Measurements from ENCODE around the gene CEACAM6. TPM values are rescaled to one million over a fixed set of nuclear protein-coding genes. Genes with fewer than 3 reads are reported as not detected.
"Not testable (repeated sequence)": the region's sequence is repeated elsewhere in the genome, so short reads cannot be mapped to it uniquely, and the experiment has no call there.

CEACAM6 gene
- polyA plus RNA-seq (ENCODE audit: insufficient read length in 3 of 3) = under 1 TPM; 0.08 to 0.24 (median 0.10) TPM

DNA sequence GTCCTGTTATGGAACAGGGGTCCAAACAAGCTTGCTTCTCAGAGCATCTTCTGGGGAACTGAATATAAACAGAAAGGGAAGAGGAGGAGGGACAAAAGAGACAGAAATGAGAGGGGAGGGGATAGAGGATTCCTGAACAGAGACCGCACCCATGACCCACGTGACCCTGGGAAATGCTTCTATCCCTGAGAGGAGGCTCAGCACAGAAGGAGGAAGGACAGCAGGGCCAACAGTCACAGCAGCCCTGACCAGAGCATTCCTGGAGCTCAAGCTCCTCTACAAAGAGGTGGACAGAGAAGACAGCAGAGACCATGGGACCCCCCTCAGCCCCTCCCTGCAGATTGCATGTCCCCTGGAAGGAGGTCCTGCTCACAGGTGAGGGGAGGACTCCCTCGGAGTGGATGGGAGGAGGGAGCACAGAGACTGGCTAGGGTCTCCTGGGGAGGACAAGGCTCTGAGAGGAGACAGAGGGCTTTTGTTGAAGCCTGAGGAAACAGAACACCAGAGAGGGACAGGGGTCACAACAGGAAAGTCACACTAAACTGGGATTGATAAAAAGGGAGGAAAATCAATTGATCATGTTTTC is at the start of gene CEACAM6:
TSS of gene CEACAM6 (plus strand) at position 203 of the 586 bp plus-strand sequence. CDS start at position 312, 109 bp downstream.
- DNase-seq (ENCODE audit: low read depth in 3 of 3, low spot score in 2 of 3) = no peak

DNA sequence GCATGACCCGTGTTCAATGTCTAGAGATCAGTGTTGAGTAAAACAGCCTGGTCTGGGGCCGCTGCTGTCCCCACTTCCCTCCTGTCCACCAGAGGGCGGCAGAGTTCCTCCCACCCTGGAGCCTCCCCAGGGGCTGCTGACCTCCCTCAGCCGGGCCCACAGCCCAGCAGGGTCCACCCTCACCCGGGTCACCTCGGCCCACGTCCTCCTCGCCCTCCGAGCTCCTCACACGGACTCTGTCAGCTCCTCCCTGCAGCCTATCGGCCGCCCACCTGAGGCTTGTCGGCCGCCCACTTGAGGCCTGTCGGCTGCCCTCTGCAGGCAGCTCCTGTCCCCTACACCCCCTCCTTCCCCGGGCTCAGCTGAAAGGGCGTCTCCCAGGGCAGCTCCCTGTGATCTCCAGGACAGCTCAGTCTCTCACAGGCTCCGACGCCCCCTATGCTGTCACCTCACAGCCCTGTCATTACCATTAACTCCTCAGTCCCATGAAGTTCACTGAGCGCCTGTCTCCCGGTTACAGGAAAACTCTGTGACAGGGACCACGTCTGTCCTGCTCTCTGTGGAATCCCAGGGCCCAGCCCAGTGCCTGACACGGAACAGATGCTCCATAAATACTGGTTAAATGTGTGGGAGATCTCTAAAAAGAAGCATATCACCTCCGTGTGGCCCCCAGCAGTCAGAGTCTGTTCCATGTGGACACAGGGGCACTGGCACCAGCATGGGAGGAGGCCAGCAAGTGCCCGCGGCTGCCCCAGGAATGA is 48.4 kb upstream of the CEACAM6 start:
- no peak for DNase-seq (ENCODE audit: low read depth in 3 of 3, low spot score in 2 of 3)

GRCh38 chr19:41707502-41707812 is 47.9 kb upstream of the CEACAM6 start:
- DNase-seq (ENCODE audit: low read depth in 3 of 3, low spot score in 2 of 3) = no peak

DNA sequence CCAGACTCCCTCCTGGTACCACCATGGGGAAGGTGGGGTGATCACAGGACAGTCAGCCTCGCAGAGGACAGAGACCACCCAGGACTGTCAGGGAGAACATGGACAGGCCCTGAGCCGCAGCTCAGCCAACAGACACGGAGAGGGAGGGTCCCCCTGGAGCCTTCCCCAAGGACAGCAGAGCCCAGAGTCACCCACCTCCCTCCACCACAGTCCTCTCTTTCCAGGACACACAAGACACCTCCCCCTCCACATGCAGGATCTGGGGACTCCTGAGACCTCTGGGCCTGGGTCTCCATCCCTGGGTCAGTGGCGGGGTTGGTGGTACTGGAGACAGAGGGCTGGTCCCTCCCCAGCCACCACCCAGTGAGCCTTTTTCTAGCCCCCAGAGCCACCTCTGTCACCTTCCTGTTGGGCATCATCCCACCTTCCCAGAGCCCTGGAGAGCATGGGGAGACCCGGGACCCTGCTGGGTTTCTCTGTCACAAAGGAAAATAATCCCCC is 47.4 kb upstream of the CEACAM6 start:
- no peak for DNase-seq (ENCODE audit: low read depth in 3 of 3, low spot score in 2 of 3)

DNA sequence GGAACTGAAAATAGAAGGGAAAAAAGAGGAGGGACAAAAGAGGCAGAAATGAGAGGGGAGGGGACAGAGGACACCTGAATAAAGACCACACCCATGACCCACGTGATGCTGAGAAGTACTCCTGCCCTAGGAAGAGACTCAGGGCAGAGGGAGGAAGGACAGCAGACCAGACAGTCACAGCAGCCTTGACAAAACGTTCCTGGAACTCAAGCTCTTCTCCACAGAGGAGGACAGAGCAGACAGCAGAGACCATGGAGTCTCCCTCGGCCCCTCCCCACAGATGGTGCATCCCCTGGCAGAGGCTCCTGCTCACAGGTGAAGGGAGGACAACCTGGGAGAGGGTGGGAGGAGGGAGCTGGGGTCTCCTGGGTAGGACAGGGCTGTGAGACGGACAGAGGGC is 46.8 kb upstream of the CEACAM6 start, which contains the start of gene CEACAM5:
TSS of gene CEACAM5 (plus strand) at position 146 of the 400 bp plus-strand sequence. CDS start at position 252, 106 bp downstream.
- DNase-seq (ENCODE audit: low read depth in 3 of 3, low spot score in 2 of 3) = no peak

GRCh38 chr19:41709516-41709915 is 45.8 kb upstream of the CEACAM6 start:
- not testable (repeated sequence) for DNase-seq (ENCODE audit: low read depth in 3 of 3, low spot score in 2 of 3)

GRCh38 chr19:41709951-41710645 is 45.2 kb upstream of the CEACAM6 start:
- DNase-seq (ENCODE audit: low read depth in 3 of 3, low spot score in 2 of 3) = no peak

DNA sequence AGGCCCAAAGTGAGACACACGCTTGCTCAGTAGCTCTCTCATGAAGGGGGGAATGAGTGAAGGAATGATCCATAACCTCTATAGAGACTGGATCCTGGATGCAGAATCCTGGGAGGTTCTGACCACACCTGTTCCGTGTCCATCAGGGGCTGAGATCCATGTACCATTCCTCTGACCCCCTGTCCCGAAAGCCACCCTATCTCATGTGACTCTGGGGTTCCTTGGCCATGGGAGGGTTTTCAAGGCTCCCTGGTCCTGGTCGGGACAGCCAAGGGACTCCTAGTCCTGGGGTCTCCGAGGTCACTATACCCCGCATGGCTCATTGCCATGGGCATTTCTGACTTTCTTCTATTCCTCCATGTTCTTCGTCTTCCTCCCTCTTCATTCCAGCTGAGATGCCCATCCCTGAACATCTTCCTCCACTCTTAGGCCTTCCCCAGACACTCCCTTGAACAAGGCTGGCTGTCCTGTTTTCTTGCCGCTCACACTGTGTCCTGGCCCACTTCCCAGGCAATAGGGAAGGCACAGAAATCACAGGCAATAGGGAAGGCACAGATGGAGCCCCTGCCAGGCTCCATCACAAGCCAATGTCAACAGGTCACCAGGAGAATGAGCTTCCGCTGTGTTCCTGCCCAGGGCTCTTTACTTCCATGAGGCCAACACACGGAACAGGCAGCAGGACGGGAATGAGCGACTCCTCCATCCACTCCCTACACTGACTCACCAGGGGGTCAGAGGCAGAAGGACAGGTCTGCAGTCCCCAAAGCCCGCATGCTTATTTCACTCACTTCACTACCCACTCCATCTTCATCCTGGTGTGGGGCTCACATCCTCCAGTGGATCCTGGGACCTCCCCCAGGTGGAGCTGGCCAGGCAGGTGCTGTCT is 43.7 kb upstream of the CEACAM6 start:
- no peak for DNase-seq (ENCODE audit: low read depth in 3 of 3, low spot score in 2 of 3)

DNA sequence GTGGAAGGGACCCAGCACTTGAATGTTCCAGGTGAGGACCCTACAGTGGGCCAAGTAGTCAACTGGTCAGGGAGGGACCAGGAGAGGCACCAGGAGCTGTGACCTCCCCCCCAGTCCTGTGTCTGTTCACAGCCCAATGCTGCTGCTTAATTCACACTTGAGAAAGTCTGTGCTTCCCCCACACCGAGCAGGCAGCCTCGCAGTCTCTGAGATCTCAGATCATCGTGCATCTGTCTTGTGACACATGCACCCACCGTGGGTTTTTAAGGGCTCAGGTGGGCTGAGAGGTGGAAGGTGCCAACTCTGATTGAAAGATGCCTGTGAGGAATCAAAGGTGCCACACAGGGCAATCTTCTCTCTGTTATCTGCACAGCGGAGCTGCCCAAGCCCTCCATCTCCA is 40.7 kb upstream of the CEACAM6 start:
- DNase-seq (ENCODE audit: low read depth in 3 of 3, low spot score in 2 of 3) = no peak

DNA sequence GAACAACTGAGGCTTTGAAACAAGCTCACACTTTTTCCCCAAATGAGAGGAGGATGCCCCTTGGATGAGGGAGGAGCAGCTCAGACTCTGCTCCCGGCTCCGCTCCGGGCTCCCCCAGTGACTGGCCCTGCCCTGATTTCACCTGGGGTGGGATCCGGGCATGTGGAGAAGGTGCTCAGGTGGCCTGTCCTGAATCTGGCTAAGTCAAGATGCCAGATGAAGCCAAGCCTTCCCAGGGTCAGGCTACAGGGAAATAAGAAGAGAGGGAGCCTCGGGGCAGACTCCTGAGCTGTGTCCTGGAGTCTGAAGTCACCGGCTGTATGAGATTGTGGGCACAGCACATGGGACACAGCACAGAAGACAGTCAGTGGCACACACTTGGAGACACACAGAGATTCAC is 36.6 kb upstream of the CEACAM6 start:
- DNase-seq (ENCODE audit: low read depth in 3 of 3, low spot score in 2 of 3) = no peak

- no peak for DNase-seq (ENCODE audit: low read depth in 3 of 3, low spot score in 2 of 3)
Observed at GRCh38 chr19:41720103-41720502, 35.2 kb upstream of the CEACAM6 start.

GRCh38 chr19:41726493-41726892 is 28.8 kb upstream of the CEACAM6 start:
- DNase-seq (ENCODE audit: low read depth in 3 of 3, low spot score in 2 of 3) = no peak

DNA sequence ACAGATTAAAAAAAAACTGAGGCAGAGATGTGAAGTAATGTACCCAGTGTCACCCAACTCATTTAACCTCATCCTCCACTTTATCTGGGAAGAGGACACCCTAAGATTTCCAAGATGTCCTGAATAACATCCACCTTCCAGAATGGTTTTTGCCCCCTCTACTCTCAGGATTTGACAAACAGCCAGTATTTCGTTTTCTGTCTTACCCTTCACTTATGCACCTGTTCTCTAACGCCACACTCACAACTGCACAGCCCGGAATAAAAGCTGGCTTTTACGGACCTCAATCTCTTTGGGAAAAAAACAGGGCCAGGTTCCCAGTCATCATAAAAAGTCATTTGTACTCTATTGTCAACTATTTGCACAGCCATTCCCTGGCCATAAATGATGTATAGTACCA is 21.2 kb upstream of the CEACAM6 start:
- no peak for DNase-seq (ENCODE audit: low read depth in 3 of 3, low spot score in 2 of 3)

GRCh38 chr19:41734585-41734984 is 20.7 kb upstream of the CEACAM6 start:
- DNase-seq (ENCODE audit: low read depth in 3 of 3, low spot score in 2 of 3) = no peak

- no peak for DNase-seq (ENCODE audit: low read depth in 3 of 3, low spot score in 2 of 3)
Observed at GRCh38 chr19:41735071-41735600, 20.2 kb upstream of the CEACAM6 start.

- no peak for DNase-seq (ENCODE audit: low read depth in 3 of 3, low spot score in 2 of 3)
Observed at GRCh38 chr19:41739361-41739760, 16.0 kb upstream of the CEACAM6 start.

DNA sequence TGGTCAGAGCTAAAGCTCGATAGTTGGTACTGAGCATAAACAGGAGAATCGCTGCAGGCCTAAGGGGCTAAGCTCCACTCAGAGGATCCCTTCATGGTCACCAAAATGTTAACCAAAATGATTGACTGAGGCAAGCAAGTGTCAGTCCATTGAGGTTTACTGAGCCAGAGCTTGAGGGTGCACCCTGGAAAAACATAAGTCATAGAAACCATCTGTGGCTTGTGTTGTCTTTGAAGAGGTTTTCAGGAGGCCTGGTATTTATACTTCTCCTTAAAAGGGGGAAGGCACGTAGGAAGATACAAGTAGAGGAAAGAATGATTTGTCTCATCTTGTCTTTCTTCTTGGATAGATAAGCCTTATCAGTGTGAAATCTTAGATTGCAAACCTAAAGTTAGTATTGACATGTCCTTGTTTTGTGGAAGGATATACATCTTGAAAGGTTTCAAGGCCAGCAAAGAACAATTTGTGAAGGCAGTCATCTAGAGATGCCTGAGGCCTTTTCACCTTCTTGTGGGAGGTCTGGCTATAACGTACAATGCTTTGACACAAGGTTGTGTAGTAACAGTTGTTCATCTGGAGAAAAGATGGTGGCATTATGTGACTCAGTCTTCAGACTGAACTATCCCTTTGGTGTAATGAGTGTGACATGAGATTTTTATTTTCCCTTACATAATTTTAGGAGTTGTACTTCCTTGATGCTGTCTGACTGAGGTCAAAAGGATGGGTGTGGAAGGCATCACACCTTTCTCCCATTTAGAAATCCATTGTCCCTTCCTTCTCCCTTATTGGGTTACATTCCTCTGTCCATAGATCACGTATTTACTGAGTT is 14.7 kb upstream of the CEACAM6 start:
- no peak for DNase-seq (ENCODE audit: low read depth in 3 of 3, low spot score in 2 of 3)

DNA sequence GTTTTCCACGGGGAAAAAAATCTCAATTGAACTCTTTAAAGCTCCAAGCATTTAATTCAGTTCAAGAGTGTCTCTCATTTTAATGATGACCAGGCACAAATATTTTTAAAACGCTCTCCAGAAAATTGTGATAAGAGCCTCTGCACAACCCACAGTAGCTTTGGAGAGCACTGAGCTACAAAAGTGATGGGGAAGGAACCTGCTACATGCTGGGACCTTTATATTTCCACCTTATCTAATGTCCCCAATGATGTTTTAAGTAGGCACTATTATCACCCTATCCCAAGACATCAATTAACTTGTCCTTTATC is 14.1 kb upstream of the CEACAM6 start:
- no peak for DNase-seq (ENCODE audit: low read depth in 3 of 3, low spot score in 2 of 3)

- no peak for DNase-seq (ENCODE audit: low read depth in 3 of 3, low spot score in 2 of 3)
Observed at GRCh38 chr19:41744850-41745249, 10.5 kb upstream of the CEACAM6 start.

DNA sequence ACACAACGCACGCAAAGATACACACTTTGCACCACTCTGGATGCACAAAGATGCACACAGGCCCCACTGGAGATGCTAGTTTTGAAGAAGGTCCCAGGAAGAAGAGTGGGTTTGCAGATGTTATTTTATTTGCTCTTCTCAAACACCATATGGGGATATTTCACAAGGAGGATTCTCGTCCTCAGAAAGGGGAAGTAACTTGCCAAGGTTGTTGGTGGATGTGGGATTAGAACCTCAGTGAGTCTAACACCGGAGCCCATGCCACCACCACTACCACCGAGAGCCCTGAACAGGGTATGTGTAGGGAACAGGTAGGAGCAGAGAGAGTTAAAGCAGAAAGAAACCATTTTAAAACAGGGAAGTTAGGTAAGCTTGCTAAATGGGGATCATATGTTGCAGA is 9.6 kb upstream of the CEACAM6 start:
- no peak for DNase-seq (ENCODE audit: low read depth in 3 of 3, low spot score in 2 of 3)

Measured in right renal cortex interstitium (tissue), 3 donors.